Esophagus muscularis mucosa (tissue), 3 donors: Measurements from ENCODE around the gene COMMD9.

Experiments
- CTCF ChIP-seq, 3 experiments: fragments of 200-600 bp in 2 of 3; fragments of 450-650 bp in 1 of 3; sonication (generic) in 2 of 3; IDR thresholded peaks; one replicate each; pipeline ENCODE4 v1.5.1; 2017 to 2019; ENCODE audit warnings: antibody characterized with exemption in 3 of 3, mild to moderate bottlenecking in 2 of 3, moderate library complexity in 1 of 3
- POLR2A ChIP-seq: fragments of 450-650 bp; IDR thresholded peaks from one replicate; pipeline ENCODE4 v1.6.1; 2017; ENCODE audit warnings: antibody characterized with exemption, moderate library complexity, mild to moderate bottlenecking, low read depth

- TF ChIP-seq POLR2A: no peak
- TF ChIP-seq CTCF (IDR thresholded peaks at IDR 0.05): no peak
These were observed 51.8 kb downstream of the COMMD9 start for GRCh38 chr11:36237391-36237790.
